ENCODE measurements around the gene GAL3ST3.
"Not testable (repeated sequence)": the region's sequence is repeated elsewhere in the genome, so short reads cannot be mapped to it uniquely, and the experiment has no call there.

GAL3ST3 gene

DNA sequence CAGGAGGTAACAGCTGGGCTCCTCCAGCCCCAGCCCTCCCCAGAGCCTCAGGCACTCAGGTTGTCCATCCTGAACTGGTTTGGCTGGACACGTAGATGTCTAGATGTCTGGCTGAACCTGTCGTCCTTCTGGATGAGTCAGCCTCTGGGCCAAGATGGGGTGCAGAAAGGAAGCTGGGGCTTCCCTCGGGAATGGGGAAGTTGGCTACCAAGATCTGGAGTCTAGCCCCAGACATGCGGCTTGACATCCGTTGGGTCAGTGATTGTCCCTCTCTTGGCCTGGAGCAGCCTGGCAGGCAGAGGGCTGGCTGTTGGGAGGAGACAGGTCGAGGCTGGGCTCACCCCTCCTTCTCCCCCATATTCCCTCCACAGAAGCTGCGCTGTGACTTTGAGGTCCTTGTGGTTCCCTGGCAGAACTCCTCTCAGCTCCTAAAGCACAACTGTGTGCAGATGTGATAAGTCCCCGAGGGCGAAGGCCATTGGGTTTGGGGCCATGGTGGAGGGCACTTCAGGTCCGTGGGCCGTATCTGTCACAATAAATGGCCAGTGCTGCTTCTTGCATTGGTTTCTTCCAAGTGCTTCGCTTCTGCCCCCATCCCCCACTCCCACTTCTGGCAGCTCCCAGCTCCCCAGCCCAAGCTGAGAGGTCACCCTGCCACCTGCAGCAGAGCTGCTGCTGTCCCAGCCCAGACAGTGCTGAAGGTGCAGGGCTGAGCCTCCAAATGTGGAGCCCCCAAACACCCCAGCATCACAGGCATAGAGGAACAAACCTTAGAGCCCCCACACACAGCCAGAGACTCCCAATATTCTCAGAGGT lies 35.8 kb downstream of the GAL3ST3 start:
- DNase-seq (ENCODE audit: low read depth in 2 of 2) = no peak

- no peak for DNase-seq (ENCODE audit: low read depth in 2 of 2)
Measured at GRCh38 chr11:66012371-66012945, 36.5 kb downstream of the GAL3ST3 start.

DNA sequence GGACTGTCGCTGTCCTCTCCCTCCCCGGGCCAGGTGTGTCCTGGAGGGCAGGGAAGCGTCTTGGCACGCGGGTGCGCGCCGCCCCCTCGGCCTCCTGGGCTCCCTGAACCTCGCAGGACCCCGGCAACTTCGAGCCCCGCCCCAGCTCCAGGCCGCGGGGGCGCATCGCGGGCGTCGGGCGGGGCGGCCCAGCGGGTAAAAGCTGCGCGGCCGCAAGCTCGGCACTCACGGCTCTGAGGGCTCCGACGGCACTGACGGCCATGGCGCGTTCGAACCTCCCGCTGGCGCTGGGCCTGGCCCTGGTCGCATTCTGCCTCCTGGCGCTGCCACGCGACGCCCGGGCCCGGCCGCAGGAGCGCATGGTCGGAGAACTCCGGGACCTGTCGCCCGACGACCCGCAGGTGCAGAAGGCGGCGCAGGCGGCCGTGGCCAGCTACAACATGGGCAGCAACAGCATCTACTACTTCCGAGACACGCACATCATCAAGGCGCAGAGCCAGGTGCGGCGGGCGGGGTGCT lies 37.1 kb downstream of the GAL3ST3 start, which contains the start of gene CST6:
TSS of gene CST6 (plus strand) at position 224 of the 519 bp plus-strand sequence. CDS start at position 261, 37 bp downstream.
- DNase-seq (ENCODE audit: low read depth in 2 of 2) = no peak

DNA sequence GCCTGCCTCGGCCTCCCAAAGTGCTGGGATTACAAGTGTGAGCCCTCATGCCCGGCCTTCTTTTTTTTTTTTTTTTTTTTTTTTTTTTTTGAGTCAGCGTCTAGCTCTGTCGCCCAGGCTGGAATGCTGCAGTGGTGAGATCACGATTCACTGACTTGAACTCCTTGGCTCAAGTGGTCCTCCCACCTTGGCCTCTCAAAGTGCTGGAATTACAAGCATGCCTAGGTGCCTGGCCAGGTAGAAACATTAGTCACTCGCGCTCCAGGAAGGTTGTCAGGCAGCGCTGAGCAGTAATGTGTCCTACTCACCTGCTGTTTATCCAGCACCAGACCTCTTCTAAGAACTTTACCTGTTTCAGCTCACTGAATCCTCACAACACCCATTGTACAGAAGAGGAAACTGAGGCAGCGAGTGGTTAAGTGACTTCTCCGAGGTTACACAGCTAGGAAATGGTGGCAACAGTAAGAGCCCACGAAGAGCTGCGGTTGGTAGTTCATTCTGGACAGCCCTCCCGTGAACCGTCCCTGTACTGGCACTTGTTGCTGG lies 37.6 kb downstream of the GAL3ST3 start:
- no peak for DNase-seq (ENCODE audit: low read depth in 2 of 2)

GRCh38 chr11:66010036-66010435 lies 38.9 kb downstream of the GAL3ST3 start:
- not testable (repeated sequence) for DNase-seq (ENCODE audit: low read depth in 2 of 2)

- DNase-seq (ENCODE audit: low read depth in 2 of 2) = no peak
Measured at GRCh38 chr11:66008468-66009101, 40.4 kb downstream of the GAL3ST3 start.

DNA sequence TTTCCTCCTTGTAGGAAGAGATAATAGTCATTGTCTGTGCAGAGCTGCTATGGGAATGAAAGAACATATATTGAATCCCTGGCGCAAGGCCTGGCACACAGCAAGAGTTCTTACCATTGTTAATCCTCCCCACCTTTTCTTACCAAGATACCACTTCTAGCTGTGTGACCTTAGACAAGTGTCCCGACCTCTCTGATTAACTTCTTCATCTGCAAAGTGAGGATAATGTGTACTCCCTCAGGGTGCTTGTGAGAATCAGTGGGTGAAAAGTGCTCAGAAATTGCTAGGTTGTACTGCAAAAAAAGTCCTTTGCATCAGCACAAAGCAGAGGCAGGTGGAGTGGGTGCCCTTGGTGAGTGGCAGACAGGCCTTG lies 40.9 kb downstream of the GAL3ST3 start:
- no peak for DNase-seq (ENCODE audit: low read depth in 2 of 2)

- DNase-seq (ENCODE audit: low read depth in 2 of 2) = no peak
Measured at GRCh38 chr11:66007201-66007634, 41.7 kb downstream of the GAL3ST3 start.

- no peak for DNase-seq (ENCODE audit: low read depth in 2 of 2)
Measured at GRCh38 chr11:66006891-66007176, 42.1 kb downstream of the GAL3ST3 start.

DNA sequence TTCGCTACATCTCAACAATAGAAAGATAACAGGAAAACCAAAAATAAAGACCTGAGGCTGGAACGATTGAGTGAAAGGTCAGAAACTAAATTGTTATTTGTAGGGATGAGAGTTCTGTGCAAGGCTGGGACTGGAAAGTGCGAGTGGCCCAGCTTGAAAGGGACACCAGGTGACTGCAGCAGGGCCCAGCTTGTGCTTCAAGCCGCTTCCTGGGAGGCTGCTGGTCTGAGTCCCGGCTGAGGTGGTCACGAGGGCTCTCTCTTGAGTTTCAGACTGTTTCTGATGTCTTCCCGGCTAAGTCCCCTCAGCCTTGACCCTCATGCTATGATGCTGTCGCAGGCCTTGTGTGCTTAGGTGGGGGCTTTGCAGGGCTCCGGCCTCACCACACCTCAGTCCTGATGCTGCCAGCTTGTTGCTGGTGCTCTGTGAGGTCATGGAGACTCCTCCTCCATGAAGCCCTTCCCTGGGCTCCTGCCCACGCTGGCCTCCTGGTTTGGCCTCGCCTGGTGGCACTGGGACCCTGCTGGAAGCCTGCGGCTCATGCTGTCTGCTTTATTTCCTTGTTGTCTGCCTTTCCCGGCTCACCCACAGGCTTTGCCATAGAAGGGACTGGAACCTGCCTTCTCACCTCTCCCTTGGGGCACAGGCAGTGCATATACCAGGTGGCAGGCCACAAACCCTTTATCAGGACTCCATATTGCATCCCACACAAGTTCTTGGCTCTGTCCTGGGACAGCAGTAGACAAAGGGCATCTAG lies 42.6 kb downstream of the GAL3ST3 start:
- DNase-seq (ENCODE audit: low read depth in 2 of 2) = no peak

- DNase-seq (ENCODE audit: low read depth in 2 of 2) = no peak
Measured at GRCh38 chr11:66004186-66004585, 44.8 kb downstream of the GAL3ST3 start.

DNA sequence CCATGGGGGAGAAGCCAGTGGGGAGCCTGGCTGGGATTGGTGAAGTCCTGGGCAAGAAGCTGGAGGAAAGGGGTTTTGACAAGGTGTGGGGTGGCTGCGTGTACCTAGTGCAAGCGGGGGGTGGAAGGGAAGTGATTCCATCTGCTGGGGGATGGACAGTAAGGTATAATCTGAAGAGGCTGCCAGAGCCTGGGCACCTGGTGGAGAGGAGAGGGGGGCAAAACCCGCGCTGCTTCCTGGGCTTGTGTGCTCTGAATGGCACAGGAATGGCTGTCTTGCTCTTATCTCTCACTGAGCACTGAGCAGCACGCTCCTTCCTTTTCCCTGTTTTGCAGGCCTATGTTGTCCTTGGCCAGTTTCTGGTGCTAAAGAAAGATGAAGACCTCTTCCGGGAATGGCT lies 45.7 kb downstream of the GAL3ST3 start:
- DNase-seq (ENCODE audit: low read depth in 2 of 2) = no peak

DNA sequence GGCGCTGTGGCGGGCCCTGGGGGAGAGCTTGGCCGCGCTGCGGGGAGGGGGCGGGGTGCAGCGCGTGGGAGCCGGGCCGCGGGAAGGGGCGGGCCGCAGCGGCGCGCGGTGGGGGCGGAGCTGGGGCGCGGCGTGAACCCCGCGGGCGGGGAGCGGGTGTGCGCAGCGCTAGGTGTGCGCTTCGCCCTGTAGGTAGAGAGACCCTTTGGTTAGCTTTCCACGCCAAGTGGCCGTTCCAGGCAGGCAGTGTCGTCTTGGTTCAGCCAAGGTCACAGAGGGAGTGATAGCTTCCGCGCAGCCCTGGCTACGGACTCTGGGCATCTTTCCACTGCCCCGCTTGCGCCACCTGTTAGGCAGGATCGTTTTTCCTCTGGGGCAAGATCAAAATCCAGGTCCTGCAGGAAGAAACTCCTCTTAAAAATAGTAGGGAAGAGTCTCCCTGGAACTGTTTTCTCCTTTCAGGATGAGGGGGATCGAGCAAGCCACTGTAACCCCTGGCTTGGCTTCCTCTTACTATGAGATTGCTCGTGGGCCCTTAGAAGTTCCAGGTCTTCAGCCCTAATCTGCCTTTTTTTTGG lies 46.2 kb downstream of the GAL3ST3 start:
- no peak for DNase-seq (ENCODE audit: low read depth in 2 of 2)

GRCh38 chr11:66001942-66002647 lies 46.9 kb downstream of the GAL3ST3 start, which contains the start of the genes BANF1 and EIF1AD:
BANF1 (plus strand) TSS chr11:66002503; CDS start chr11:66003251, 748 bp downstream.
EIF1AD (minus strand) TSS chr11:66002157; CDS start chr11:66000389, 1,768 bp downstream.
- peak; percentile 88 to 89 for DNase-seq (ENCODE audit: low read depth in 2 of 2)

DNA sequence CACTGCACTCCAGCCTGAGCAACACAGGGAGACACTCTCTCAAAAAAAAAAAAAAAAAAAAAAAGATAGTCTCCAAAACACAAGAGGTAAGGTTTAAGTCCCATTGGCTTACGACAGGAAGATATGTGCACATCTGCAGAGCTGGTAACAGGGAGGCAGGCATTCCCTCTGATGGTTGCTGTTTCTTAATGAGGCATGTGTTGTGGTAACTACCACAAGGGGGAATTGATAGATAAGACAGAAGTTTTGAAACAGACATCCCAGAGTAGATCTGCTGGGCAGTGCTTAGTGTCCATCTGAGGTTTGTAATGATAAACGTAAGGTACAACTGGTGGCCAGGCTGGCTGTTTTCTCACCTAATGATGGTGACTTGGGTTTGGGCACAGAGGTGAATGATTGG lies 51.7 kb downstream of the GAL3ST3 start:
- no peak for DNase-seq (ENCODE audit: low read depth in 2 of 2)

DNA sequence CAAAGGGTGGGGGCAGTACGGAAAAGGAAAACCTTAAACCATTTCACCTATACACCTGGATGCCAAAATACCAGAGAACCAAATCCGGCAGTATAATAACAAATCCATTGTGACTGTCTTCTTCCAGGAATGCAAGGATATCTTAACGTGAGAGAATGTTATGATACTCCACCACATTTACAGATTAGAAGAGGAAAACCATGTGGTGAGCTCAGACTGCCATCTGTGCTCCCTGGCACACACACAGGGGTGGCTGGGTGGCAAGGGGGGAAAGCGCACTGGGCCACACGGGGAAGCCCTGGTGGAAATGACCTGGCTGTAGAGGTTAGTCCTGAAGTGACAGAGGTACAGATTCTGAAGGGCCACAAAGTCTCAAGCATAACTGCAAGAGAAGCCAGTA lies 56.9 kb downstream of the GAL3ST3 start:
- DNase-seq (ENCODE audit: low read depth in 2 of 2) = no peak
